Left ventricle myocardium inferior (tissue), 1 donor: Measurements from ENCODE around the gene PRKCE. TPM values are rescaled to one million over a fixed set of nuclear protein-coding genes. Genes with fewer than 3 reads are reported as not detected.

ENCODE experiments used
- DNase-seq: peaks from one replicate; pipeline ENCODE4 v3.0.0-alpha.2; 2020
- H3K27ac ChIP-seq: fragments of 200-600 bp; replicated peaks from 2 replicates; pipeline ENCODE4 v1.8.0; 2021
- H3K27me3 ChIP-seq: fragments of 200-600 bp; 2 replicates; pipeline ENCODE4 v1.8.0; 2021; ENCODE audit warnings: low read depth
- H3K36me3 ChIP-seq: fragments of 200-600 bp; 2 replicates; pipeline ENCODE4 v1.8.0; 2021
- H3K4me1 ChIP-seq: fragments of 200-600 bp; 2 replicates; pipeline ENCODE4 v1.8.0; 2021
- H3K4me3 ChIP-seq: fragments of 200-600 bp; 2 replicates; pipeline ENCODE4 v1.8.0; 2021; ENCODE audit warnings: mild to moderate bottlenecking, moderate library complexity
- H3K9me3 ChIP-seq: fragments of 200-600 bp; replicated peaks from 2 replicates; pipeline ENCODE4 v1.8.0; 2021
- intact Hi-C: fragments of 100-400 bp; cut with micrococcal nuclease; formaldehyde crosslinking; loops from one replicate; pipeline ENCODE4 v1.11.0; 2022
- total RNA-seq: library from RNA; stranded (reverse); fragmentation: NEBNext Ultra II Directional; extraction: Animal tissue kit (Norgen Biotek cat#: 25700); gene quantifications from one replicate; pipeline ENCODE4 v1.2.1, GENCODE V29; 2021
- TF ChIP-seq, protein P1 (sequence below): fragments of 200-600 bp; IDR thresholded peaks from 2 replicates; pipeline ENCODE4 v1.8.0; 2021; ENCODE audit warnings: antibody characterized with exemption, mild to moderate bottlenecking, borderline replicate concordance
- donor health status: DM: no; HTN: yes; CAD: no; lungs with severe emphysema.

Gene PRKCE
- total RNA-seq, 1 donor from 2014 or later: 14.7 TPM

DNA sequence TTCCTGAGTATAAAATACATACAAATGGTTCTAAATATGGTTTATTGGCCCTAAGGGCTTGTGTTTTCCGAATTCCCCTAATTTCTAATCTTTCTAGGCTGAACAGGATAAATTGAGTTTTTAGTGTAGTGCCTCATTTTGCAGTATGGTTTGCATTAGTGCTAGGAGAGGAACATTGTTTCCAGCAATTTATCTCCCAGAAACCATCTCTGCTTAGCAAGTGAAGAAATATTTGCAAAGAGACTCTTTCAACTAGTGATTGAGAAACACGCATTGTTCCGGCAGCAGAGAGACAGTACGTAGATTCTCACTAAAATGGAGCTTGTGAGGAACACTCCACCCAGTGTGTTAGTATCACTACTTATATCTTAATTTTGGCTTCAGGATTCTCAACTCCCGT is 468.0 kb downstream of the PRKCE start:
- intact Hi-C loops: no loop called here
- H3K9me3 ChIP-seq: no peaks in the 10 kb centered on the region
- DNase-seq: no peak
- H3K36me3 ChIP-seq: no peaks in the 10 kb centered on the region
- H3K4me1 ChIP-seq: peaks cover 86% of the 10 kb centered on the region
- H3K27me3 ChIP-seq: no peaks in the 10 kb centered on the region
- peak overlapping the region; percentile 88 for H3K27ac ChIP-seq
- TF ChIP-seq, protein P1, sequence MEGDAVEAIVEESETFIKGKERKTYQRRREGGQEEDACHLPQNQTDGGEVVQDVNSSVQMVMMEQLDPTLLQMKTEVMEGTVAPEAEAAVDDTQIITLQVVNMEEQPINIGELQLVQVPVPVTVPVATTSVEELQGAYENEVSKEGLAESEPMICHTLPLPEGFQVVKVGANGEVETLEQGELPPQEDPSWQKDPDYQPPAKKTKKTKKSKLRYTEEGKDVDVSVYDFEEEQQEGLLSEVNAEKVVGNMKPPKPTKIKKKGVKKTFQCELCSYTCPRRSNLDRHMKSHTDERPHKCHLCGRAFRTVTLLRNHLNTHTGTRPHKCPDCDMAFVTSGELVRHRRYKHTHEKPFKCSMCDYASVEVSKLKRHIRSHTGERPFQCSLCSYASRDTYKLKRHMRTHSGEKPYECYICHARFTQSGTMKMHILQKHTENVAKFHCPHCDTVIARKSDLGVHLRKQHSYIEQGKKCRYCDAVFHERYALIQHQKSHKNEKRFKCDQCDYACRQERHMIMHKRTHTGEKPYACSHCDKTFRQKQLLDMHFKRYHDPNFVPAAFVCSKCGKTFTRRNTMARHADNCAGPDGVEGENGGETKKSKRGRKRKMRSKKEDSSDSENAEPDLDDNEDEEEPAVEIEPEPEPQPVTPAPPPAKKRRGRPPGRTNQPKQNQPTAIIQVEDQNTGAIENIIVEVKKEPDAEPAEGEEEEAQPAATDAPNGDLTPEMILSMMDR: no peak
- H3K4me3 ChIP-seq: no peak overlapping the region

DNA sequence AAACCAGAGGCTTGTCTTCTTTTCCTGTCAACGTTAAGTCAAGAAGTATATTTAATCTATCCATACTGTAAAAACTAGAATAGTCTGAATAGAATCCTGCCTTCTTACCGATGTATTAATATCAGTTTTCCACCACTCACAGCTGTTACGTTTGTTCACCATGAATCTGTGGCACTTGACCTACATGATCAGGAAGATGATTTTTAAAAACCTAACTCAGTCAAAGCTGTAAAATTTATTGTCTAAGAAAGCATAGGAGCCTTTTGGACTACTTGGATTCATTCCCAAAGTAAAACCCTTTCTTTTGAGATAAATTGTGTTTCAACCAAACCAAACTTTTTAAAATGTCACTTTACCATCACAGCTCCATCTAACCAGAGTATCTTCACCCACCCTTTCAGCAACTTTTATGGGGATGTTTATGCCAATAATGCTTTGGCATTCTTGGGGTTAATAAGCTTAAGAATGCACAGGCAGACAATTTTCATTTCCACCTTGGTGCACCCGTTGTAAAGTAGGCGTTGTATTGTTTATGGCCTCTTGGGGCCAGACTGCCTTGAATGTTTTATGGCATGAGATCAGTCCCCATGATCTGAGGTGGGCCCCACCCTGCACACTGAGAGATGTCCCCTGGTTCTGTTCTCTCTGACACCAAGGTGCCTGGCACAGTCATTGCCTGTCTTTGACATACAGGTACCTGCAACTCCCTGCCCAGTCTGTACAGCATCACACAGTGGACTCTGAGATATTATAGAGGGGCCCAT is 469.5 kb downstream of the PRKCE start:
- intact Hi-C loops: no loop called here
- H3K36me3 ChIP-seq: no peaks in the 10 kb centered on the region
- H3K27me3 ChIP-seq: no peaks in the 10 kb centered on the region
- TF ChIP-seq, protein P1: no peak
- no peak overlapping the region for H3K4me3 ChIP-seq
- DNase-seq: no peak
- H3K4me1 ChIP-seq: peaks cover 77% of the 10 kb centered on the region
- peak overlapping the region; percentile 88 for H3K27ac ChIP-seq
- H3K9me3 ChIP-seq: no peaks in the 10 kb centered on the region

DNA sequence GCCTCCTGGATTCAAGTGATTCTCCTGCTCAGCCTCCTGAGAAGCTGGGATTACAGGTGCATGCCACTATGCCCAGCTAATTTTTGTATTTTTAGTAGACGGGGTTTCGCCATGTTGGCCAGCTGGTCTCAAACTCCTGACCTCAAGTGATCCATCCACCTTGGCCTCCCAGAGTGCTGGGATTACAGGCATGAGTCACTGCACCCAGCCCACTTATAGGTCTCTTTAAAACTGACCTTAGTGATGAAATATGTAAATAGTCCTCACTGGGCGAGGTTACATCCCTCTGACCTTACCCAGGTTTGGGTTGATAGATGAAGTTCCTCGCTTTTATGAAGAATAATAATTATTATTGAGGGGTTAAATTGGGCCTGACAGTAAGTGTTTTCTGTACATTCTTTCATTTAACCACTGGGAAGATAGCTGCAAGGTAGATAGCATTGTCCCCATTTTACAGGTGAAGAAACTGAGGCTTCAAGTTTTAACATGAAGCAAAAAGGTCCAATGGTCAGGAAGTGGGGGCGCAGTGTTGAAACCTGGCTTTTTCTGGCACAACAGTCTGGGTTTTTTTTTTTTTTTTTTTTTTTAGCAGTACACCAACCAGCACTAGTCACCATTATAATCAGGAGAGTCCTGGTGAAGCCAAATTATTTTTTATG is 471.0 kb downstream of the PRKCE start:
- TF ChIP-seq, protein P1: no peak
- intact Hi-C loops: no loop called here
- Histone ChIP-seq H3K4me1 (peaks cover 76% of the 10 kb centered on the region), H3K9me3 (no peaks in the 10 kb centered on the region), H3K27me3 (no peaks in the 10 kb centered on the region), H3K4me3 (no peak overlapping the region), H3K27ac (peak overlapping the region; percentile 88), H3K36me3 (no peaks in the 10 kb centered on the region)
- no peak for DNase-seq

DNA sequence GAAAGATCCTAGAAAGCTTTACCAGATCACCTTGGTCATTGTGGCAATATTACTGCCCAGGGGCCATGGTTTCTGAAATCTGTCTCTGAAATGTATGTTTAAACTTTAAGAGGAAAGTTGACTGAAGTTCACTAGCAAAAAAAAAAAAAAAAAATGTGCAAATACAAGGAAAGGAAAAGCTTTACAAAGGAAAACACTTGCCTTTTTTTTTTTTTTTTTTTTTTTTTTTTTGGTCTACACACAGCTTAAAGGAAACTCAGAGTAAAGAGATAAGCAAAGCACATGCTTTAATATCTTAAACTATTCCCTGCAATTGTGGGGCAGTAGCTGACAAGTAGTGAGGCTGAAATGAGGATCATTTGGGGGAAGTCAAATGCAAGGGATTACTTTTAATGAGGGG is 471.5 kb downstream of the PRKCE start:
- TF ChIP-seq, protein P1: no peak
- H3K27me3 ChIP-seq: no peaks in the 10 kb centered on the region
- no peaks in the 10 kb centered on the region for H3K9me3 ChIP-seq
- peaks cover 70% of the 10 kb centered on the region for H3K4me1 ChIP-seq
- no peak overlapping the region for H3K4me3 ChIP-seq
- intact Hi-C loops: no loop called here
- H3K27ac ChIP-seq: peak overlapping the region; percentile 88
- no peak for DNase-seq
- no peaks in the 10 kb centered on the region for H3K36me3 ChIP-seq

DNA sequence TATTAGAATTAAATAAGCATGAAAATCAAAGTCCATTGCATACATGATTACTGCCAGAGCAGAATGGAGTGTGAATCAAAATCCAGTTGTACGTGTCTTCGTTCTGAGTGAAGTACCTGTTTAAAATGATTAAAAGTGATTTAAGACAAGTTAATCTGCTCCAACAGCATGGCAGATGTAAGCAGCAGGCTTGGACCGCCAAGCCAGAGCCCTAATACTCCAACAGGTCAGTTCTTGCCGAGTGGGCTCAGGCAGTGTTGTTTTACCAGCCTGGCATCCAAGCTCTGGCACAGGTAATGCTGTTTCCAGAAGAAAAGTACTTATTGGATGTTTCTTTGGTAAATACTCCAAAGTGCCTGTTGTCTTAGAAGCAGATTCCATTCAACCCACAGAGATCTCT is 474.3 kb downstream of the PRKCE start:
- Histone ChIP-seq H3K27ac (no peak overlapping the region), H3K4me1 (peaks cover 42% of the 10 kb centered on the region), H3K4me3 (no peak overlapping the region), H3K9me3 (no peaks in the 10 kb centered on the region), H3K27me3 (no peaks in the 10 kb centered on the region), H3K36me3 (no peaks in the 10 kb centered on the region)
- intact Hi-C loops: no loop called here
- TF ChIP-seq, protein P1: no peak
- no peak for DNase-seq
